ENCODE data around the gene RNU5B-1. TPM values are rescaled to one million over a fixed set of nuclear protein-coding genes. Genes with fewer than 3 reads are reported as not detected.

Gene RNU5B-1
- polyA plus RNA-seq, 4 donors = not detected

- DNase-seq (ENCODE audit: low read depth in 4 of 4, low spot score in 3 of 4) = no peak
These were observed 23.3 kb downstream of the RNU5B-1 start for GRCh38 chr15:65327651-65328393.

GRCh38 chr15:65328506-65329287 is 24.2 kb downstream of the RNU5B-1 start:
- no peak for DNase-seq (ENCODE audit: low read depth in 4 of 4, low spot score in 3 of 4)

- DNase-seq (ENCODE audit: low read depth in 4 of 4, low spot score in 3 of 4) = no peak
These were observed 25.0 kb downstream of the RNU5B-1 start for GRCh38 chr15:65329288-65329983.

- DNase-seq (ENCODE audit: low read depth in 4 of 4, low spot score in 3 of 4) = no peak
These were observed 25.7 kb downstream of the RNU5B-1 start for GRCh38 chr15:65329984-65330735.

GRCh38 chr15:65330934-65331645 is 26.6 kb downstream of the RNU5B-1 start:
- DNase-seq (ENCODE audit: low read depth in 4 of 4, low spot score in 3 of 4) = no peak

- no peak for DNase-seq (ENCODE audit: low read depth in 4 of 4, low spot score in 3 of 4)
These were observed 27.3 kb downstream of the RNU5B-1 start for GRCh38 chr15:65331811-65332210.

- DNase-seq (ENCODE audit: low read depth in 4 of 4, low spot score in 3 of 4) = no peak
These were observed 28.1 kb downstream of the RNU5B-1 start for GRCh38 chr15:65332391-65333147.

- DNase-seq (ENCODE audit: low read depth in 4 of 4, low spot score in 3 of 4) = no peak
These were observed 28.8 kb downstream of the RNU5B-1 start for GRCh38 chr15:65333148-65333820.

GRCh38 chr15:65333856-65334255 is 29.4 kb downstream of the RNU5B-1 start:
- DNase-seq (ENCODE audit: low read depth in 4 of 4, low spot score in 3 of 4) = no peak

GRCh38 chr15:65334586-65335231 is 30.2 kb downstream of the RNU5B-1 start:
- no peak for DNase-seq (ENCODE audit: low read depth in 4 of 4, low spot score in 3 of 4)

- DNase-seq (ENCODE audit: low read depth in 4 of 4, low spot score in 3 of 4) = no peak
These were observed 31.0 kb downstream of the RNU5B-1 start for GRCh38 chr15:65335278-65336055.

GRCh38 chr15:65336493-65337435 is 32.3 kb downstream of the RNU5B-1 start:
- no peak for DNase-seq (ENCODE audit: low read depth in 4 of 4, low spot score in 3 of 4)

- no peak for DNase-seq (ENCODE audit: low read depth in 4 of 4, low spot score in 3 of 4)
These were observed 33.1 kb downstream of the RNU5B-1 start for GRCh38 chr15:65337436-65338070.

GRCh38 chr15:65338366-65338765 is 33.9 kb downstream of the RNU5B-1 start:
- DNase-seq (ENCODE audit: low read depth in 4 of 4, low spot score in 3 of 4) = no peak

GRCh38 chr15:65338823-65339222 is 34.3 kb downstream of the RNU5B-1 start:
- DNase-seq (ENCODE audit: low read depth in 4 of 4, low spot score in 3 of 4) = no peak

GRCh38 chr15:65339416-65339815 is 34.9 kb downstream of the RNU5B-1 start:
- DNase-seq (ENCODE audit: low read depth in 4 of 4, low spot score in 3 of 4) = no peak

All from right renal pelvis (tissue), 4 donors.